ENCODE data around the gene NUAK2. TPM values are rescaled to one million over a fixed set of nuclear protein-coding genes. Genes with fewer than 3 reads are reported as not detected.

NUAK2 gene
- total and polyA plus RNA-seq, 7 donors: 0.28 to 15.0 (median 1.5) TPM

GRCh38 chr1:205318231-205318991 is 3.1 kb downstream of the NUAK2 start:
- H3K36me3 ChIP-seq: no peaks in the 10 kb centered on the region
- H3K4me1 ChIP-seq: peaks cover 4 to 63% (median 32%) of the 10 kb centered on the region in 4 donors
- intact Hi-C loops (cut with DNase I): no loop called here
- no peak for DNase-seq
- H3K9me3 ChIP-seq: no peaks in the 10 kb centered on the region
- no peak for TF ChIP-seq POLR2AphosphoS5 (IDR thresholded peaks at IDR 0.05)
- TF ChIP-seq EP300 (IDR thresholded peaks at IDR 0.05): no peak
- TF ChIP-seq POLR2A (IDR thresholded peaks at IDR 0.05): no peak
- no peak overlapping the region for H3K4me3 ChIP-seq
- H3K27me3 ChIP-seq: no peaks in the 10 kb centered on the region
- H3K27ac ChIP-seq: peak overlapping the region in 1 of 4 donors; percentile 43
- 20 to 62% methylated on average over 6 of the region's 6 CpGs for WGBS, 2 donors

- WGBS, 2 donors: 13 to 47% methylated on average over 7 of the region's 7 CpGs
- Histone ChIP-seq H3K27ac (peak overlapping the region in 1 of 4 donors; percentile 7), H3K9me3 (no peaks in the 10 kb centered on the region), H3K4me3 (no peak overlapping the region), H3K36me3 (no peaks in the 10 kb centered on the region), H3K4me1 (peaks cover 4 to 66% (median 34%) of the 10 kb centered on the region in 4 donors), H3K27me3 (no peaks in the 10 kb centered on the region)
- no peak for TF ChIP-seq POLR2AphosphoS5 (IDR thresholded peaks at IDR 0.05)
- TF ChIP-seq CTCF (IDR thresholded peaks at IDR 0.05): no peak
- TF ChIP-seq POLR2A (IDR thresholded peaks at IDR 0.05): no peak
- no peak for TF ChIP-seq EP300 (IDR thresholded peaks at IDR 0.05)
- DNase-seq: no peak
- intact Hi-C loops (cut with DNase I): no loop called here
Measured at GRCh38 chr1:205317311-205317917, 4.1 kb downstream of the NUAK2 start.

- 5 to 23% methylated on average over 2 of the region's 2 CpGs for WGBS, 2 donors
- H3K27ac ChIP-seq: no peak overlapping the region
- H3K4me3 ChIP-seq: no peak overlapping the region
- no peak for DNase-seq
- no peak for TF ChIP-seq CTCF (IDR thresholded peaks at IDR 0.05)
- H3K36me3 ChIP-seq: peaks cover 0 to under 1% (median 0%) of the 10 kb centered on the region in 4 donors
- intact Hi-C loops (cut with DNase I): no loop called here
- H3K4me1 ChIP-seq: peaks cover 0 to 59% (median 30%) of the 10 kb centered on the region in 4 donors
- no peaks in the 10 kb centered on the region for H3K9me3 ChIP-seq
- H3K27me3 ChIP-seq: no peaks in the 10 kb centered on the region
Measured at GRCh38 chr1:205316161-205316566, 5.4 kb downstream of the NUAK2 start.

- H3K4me3 ChIP-seq: no peak overlapping the region
- intact Hi-C loops (cut with DNase I): no loop called here
- H3K36me3 ChIP-seq: peaks cover 0 to 6% (median 0%) of the 10 kb centered on the region in 4 donors
- no peak for DNase-seq
- H3K4me1 ChIP-seq: peaks cover 0 to 51% (median 21%) of the 10 kb centered on the region in 4 donors
- no peaks in the 10 kb centered on the region for H3K27me3 ChIP-seq
- WGBS, 2 donors: 22 to 60% methylated on average over 5 of the region's 5 CpGs
- H3K9me3 ChIP-seq: no peaks in the 10 kb centered on the region
- no peak for TF ChIP-seq POLR2AphosphoS5 (IDR thresholded peaks at IDR 0.05)
- no peak for TF ChIP-seq POLR2A (IDR thresholded peaks at IDR 0.05)
- TF ChIP-seq CTCF (IDR thresholded peaks at IDR 0.05): no peak
- no peak for TF ChIP-seq EP300 (IDR thresholded peaks at IDR 0.05)
- no peak overlapping the region for H3K27ac ChIP-seq
Measured at GRCh38 chr1:205315008-205315618, 6.4 kb downstream of the NUAK2 start.
